HG03571 (cell line): Measurements from ENCODE around the gene ERVH48-1.
"Not testable (repeated sequence)": the region's sequence is repeated elsewhere in the genome, so short reads cannot be mapped to it uniquely, and the experiment has no call there.

ENCODE experiments used
- ATAC-seq: cut with Tn5 transposase; IDR thresholded peaks from one replicate; pipeline ENCODE4 v1.9.1; 2021; ENCODE audit not compliant: unreplicated experiment

ERVH48-1 gene

DNA sequence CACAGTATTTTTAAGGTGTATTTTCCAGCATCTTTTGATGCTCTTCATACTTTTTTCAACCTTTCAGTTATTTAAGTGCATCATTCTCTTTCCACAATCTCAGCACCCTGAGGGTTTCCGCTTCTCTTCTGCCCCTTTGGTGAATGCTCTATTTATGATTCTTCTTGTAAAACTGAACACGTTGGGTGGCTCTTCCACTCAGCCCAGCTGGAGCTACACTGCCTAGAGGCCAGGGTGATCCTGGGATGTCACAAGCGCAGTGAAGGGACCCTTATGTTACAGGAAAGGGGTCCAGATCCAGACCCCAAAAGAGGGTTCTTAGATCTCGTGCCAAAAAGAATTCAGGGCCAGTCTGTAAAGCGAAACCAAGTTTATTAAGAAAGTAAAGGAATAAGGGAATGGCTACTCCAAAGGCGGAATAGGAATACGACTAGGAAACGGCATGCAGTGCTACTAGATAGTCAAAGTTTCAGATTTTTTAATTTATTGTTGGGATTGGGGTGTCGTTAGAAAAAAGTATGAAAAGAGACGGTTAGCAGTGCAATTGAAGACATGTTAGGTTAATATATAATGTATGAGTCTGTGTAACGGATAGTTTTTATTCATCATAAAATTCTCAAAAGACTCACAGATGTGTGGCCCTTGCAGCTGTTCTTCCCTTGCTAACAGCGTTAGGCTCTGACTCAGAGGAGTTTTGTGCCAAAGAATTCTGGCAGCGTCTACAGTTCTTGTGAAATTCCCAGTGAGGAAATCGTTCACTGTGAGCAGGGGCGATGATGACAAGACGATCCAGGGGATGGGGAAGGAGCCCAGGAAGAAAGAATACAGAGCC, 14.4 kb upstream of the ERVH48-1 start:
- ATAC-seq: no peak

DNA sequence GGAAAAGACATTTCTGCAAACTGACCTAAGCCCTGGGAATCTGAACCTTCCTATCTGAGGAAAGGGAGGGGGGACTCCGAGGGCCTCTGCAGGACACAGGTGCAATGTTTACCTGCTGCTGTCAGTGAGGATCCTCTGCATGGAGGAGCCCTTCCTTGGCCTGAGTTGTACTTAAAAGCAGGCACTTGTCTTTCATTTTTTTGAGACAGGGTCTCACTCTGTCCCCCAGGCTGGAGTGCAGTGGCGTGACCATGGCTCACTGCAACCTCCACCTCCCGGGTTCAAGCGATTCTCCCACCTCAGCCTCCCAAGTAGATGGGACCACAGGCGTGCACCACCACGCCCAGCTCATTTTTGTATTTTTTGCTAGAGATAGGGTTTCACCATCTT, 13.2 kb upstream of the ERVH48-1 start:
- not testable (repeated sequence) for ATAC-seq

- ATAC-seq: no peak
Observed at GRCh38 chr21:42937960-42938605, 12.7 kb upstream of the ERVH48-1 start.

- not testable (repeated sequence) for ATAC-seq
Observed at GRCh38 chr21:42937034-42937940, 11.9 kb upstream of the ERVH48-1 start.

- not testable (repeated sequence) for ATAC-seq
Observed at GRCh38 chr21:42936360-42936759, 10.9 kb upstream of the ERVH48-1 start.

GRCh38 chr21:42933973-42934372, 8.5 kb upstream of the ERVH48-1 start:
- ATAC-seq: not testable (repeated sequence)

DNA sequence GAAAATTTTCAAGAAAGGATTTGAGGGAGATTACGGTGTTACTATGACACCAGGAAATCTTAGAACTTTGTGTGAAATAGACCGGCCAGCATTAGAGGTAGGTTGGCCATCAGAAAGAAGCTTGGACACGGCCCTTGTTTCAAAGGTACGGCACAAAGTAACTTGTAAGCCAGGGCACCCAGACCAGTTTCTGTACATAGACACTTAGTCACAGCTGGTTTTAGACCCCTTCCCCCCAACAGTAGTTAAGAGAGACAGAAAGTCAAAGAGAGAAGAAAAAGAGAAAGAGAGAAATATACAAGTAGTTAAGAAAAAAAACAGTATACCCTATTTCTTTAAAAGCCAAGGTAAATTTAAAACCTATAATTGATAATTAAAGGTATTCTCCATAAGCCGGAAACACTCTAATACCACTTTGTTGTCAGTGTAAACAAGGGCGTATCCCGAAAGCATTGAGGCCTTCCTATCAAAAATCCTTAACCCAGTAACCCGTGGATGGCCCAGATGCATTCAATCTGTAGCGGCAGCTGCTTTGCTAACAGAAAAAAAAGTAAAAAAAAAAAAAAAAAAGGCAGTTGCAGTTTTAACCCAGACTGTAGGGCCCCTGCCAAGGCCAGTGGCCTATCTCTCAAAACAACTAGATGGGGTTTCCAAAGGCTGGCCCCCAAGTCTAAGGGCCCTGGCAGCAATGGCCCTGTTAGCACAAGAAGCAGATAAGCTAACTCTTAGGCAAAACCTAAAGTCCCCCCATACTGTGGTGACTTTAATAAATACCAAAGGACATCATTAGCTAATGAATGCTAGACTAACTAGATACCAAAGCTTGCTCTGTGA, 7.9 kb upstream of the ERVH48-1 start:
- not testable (repeated sequence) for ATAC-seq

GRCh38 chr21:42932378-42933136, 7.1 kb upstream of the ERVH48-1 start:
- not testable (repeated sequence) for ATAC-seq

GRCh38 chr21:42931560-42932235, 6.3 kb upstream of the ERVH48-1 start:
- no peak for ATAC-seq

DNA sequence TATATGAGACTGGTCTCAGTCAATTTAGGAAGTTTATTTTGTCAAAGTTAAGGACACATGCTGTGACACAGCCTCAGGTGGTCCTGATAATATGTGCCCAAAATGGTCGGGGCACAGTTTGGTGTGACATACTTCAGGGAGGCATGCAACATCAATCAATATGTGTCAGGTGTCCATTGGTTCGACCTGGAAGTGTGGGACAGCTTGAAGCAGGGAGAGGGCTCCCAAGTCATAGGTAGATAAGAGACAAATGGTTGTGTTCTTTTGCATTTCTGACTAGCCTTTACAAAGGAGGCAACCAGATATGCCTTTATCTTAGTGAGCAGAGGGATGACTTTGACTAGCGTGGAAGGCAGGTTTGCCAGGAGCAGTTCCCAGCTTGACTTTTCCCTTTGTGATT, 4.5 kb upstream of the ERVH48-1 start:
- no peak for ATAC-seq

DNA sequence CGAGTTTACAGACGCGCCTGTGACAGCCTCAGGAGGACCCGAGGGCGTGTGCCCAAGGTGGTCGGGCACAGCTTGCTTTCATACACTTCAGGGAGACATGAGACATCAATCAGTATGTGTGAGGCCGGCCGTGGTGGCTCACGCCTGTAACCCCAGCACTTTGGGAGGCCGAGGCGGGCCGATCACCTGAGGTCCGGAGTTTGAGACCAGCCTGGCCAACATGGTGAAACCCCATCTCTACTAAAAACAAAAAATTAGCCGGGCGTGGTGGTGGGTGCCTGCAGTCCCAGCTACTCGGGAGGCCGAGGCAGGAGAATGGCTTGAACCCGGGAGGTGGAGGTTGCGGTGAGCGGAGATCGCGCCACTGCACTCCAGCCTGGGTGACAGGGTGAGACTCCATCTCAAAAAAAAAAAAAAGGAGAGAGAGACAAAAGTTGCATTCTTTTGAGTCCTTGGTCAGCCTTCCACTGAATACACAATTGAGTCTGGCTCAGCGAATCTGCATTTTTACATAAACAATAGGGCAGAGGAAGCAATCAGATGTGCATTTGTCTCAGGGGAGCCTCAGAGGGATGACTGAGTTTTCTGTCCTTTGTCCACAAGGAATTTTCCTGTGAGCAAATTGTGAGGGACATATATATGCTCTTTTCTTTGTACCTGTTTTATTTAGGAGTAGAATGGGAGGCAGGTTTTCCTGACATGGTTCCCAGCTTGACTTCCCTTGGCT, 2.2 kb upstream of the ERVH48-1 start:
- ATAC-seq: not testable (repeated sequence)

GRCh38 chr21:42924433-42924751, 1.0 kb downstream of the ERVH48-1 start:
- no peak for ATAC-seq

GRCh38 chr21:42923553-42924432, 1.6 kb downstream of the ERVH48-1 start:
- peak; percentile 78 for ATAC-seq

DNA sequence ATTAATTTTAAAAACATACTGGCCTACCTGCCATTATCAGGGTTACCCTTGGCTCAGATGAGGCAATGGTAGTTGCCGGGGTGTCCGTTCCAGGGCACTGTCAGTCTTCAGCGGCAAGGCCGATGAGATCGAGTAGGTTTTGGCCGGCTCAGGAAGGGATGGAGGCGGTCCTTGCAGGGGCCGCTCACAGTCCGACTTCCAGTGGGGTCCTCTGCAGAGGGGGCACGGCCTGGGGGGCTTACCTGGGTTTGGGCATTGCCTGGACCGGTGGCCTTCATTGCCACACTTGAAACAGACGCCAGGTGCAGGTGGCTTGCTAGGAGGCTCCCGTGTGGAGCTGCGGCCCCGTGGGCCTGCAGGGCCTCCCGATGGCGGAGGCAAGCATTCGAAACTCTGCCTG, 2.5 kb downstream of the ERVH48-1 start:
- ATAC-seq: no peak

DNA sequence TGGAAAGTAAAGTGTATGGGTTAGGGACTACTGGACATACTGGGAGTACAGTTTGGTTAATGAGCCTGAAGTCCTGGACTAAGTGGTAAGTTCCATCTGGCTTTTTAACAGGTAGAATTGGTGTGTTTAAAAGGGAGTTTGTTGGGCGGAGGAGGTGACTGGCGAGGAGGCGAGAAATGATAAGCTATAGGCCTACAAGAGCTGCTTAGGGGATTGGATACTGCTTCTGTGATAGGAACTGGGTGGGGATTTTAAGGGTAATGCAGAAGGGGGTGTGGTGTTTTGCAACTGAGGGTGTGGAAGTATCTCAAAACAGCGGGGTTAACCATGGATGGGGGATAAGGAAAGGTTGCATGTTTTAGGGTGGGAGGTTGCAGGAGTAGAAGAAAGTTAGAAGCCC, 3.5 kb downstream of the ERVH48-1 start:
- ATAC-seq: no peak

GRCh38 chr21:42918291-42918690, 7.1 kb downstream of the ERVH48-1 start:
- ATAC-seq: no peak

GRCh38 chr21:42913476-42913875, 12.0 kb downstream of the ERVH48-1 start:
- ATAC-seq: no peak

GRCh38 chr21:42911920-42912319, 13.5 kb downstream of the ERVH48-1 start:
- ATAC-seq: not testable (repeated sequence)
